ENCODE data around the gene MX2.

- no peak for TF ChIP-seq JUN (IDR thresholded peaks at IDR 0.05; ENCODE audit: borderline replicate concordance, insufficient read depth, insufficient read length, low read depth)
- no peak for TF ChIP-seq POLR2A (IDR thresholded peaks at IDR 0.05; ENCODE audit: low read depth, low read length)
- no peak for TF ChIP-seq POLR2AphosphoS5 (IDR thresholded peaks at IDR 0.05; ENCODE audit: insufficient read depth, low read depth, low read length)
- TF ChIP-seq, protein P1, sequence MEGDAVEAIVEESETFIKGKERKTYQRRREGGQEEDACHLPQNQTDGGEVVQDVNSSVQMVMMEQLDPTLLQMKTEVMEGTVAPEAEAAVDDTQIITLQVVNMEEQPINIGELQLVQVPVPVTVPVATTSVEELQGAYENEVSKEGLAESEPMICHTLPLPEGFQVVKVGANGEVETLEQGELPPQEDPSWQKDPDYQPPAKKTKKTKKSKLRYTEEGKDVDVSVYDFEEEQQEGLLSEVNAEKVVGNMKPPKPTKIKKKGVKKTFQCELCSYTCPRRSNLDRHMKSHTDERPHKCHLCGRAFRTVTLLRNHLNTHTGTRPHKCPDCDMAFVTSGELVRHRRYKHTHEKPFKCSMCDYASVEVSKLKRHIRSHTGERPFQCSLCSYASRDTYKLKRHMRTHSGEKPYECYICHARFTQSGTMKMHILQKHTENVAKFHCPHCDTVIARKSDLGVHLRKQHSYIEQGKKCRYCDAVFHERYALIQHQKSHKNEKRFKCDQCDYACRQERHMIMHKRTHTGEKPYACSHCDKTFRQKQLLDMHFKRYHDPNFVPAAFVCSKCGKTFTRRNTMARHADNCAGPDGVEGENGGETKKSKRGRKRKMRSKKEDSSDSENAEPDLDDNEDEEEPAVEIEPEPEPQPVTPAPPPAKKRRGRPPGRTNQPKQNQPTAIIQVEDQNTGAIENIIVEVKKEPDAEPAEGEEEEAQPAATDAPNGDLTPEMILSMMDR (IDR thresholded peaks at IDR 0.05; ENCODE audit: extremely low read depth in 1 of 2, insufficient read depth in 1 of 2, low read depth in 1 of 2, low read length in 2 of 2) = no peak
- no peak for TF ChIP-seq EZH2 (IDR thresholded peaks at IDR 0.05; ENCODE audit: borderline replicate concordance, low read depth, low read length, severe bottlenecking)
- TF ChIP-seq GATA2 (IDR thresholded peaks at IDR 0.05; ENCODE audit: insufficient read depth, insufficient read length, low read depth, low read length) = no peak
- no peak for TF ChIP-seq MAX (IDR thresholded peaks at IDR 0.05; ENCODE audit: insufficient read depth, insufficient read length)
Observed at GRCh38 chr21:41427556-41427955, 65.7 kb downstream of the MX2 start.

All from endothelial cell of umbilical vein (primary cell).